Measurements from ENCODE around the gene AARS1.
"Not testable (repeated sequence)": the region's sequence is repeated elsewhere in the genome, so short reads cannot be mapped to it uniquely, and the experiment has no call there.

DNA sequence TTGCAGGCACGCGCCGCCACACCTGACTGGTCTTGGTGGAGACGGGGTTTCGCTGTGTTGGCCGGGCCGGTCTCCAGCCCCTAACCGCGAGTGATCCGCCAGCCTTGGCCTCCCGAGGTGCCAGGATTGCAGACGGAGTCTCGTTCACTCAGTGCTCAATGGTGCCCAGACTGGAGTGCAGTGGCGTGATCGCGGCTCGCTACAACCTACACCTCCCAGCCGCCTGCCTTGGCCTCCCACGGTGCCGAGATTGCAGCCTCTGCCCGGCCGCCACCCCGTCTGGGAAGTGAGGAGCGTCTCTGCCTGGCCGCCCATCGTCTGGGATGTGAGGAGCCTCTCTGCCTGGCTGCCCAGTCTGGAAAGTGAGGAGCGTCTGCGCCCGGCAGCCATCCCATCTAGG, 85.3 kb downstream of the AARS1 start:
- TF ChIP-seq, protein P1, sequence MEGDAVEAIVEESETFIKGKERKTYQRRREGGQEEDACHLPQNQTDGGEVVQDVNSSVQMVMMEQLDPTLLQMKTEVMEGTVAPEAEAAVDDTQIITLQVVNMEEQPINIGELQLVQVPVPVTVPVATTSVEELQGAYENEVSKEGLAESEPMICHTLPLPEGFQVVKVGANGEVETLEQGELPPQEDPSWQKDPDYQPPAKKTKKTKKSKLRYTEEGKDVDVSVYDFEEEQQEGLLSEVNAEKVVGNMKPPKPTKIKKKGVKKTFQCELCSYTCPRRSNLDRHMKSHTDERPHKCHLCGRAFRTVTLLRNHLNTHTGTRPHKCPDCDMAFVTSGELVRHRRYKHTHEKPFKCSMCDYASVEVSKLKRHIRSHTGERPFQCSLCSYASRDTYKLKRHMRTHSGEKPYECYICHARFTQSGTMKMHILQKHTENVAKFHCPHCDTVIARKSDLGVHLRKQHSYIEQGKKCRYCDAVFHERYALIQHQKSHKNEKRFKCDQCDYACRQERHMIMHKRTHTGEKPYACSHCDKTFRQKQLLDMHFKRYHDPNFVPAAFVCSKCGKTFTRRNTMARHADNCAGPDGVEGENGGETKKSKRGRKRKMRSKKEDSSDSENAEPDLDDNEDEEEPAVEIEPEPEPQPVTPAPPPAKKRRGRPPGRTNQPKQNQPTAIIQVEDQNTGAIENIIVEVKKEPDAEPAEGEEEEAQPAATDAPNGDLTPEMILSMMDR (IDR thresholded peaks at IDR 0.05), result not testable (repeated sequence)
- TF ChIP-seq POLR2A (IDR thresholded peaks at IDR 0.05), result not testable (repeated sequence)

Measured in thyroid gland (tissue), 4 donors.